HL-60/S4 treated with retinoic acid at 250 ng/mL for 4 days and 3 days (cell line): Measurements from ENCODE around the gene LSM6.

Experiments used
- in situ Hi-C: fragments of 300-500 bp; cut with MboI; formaldehyde crosslinking; loops from 2 replicates; pipeline ENCODE4 v1.7.0; 2022; ENCODE audit warnings: low sequenced_read_pairs

The LSM6 gene

DNA sequence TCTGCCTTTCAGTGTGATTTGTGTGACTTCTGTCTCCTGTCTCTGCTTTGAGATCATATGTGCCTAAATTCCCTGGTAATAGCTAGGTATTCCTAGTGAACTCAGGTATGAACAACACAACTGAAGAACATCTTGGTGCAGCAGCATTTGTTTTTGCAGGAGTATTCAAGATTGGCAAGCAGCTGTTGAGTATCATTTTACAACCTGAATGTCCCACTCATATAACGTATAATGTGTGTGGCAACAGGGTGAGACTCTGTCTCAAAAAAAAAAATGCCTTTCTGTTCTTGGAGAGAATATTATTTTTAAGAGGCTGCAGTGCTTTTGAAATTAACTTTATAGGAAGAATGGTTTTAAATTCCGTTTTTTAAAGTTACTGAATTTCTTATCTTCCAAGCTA lies 7.7 kb downstream of the LSM6 start:
- in situ Hi-C loops = no loop called here

DNA sequence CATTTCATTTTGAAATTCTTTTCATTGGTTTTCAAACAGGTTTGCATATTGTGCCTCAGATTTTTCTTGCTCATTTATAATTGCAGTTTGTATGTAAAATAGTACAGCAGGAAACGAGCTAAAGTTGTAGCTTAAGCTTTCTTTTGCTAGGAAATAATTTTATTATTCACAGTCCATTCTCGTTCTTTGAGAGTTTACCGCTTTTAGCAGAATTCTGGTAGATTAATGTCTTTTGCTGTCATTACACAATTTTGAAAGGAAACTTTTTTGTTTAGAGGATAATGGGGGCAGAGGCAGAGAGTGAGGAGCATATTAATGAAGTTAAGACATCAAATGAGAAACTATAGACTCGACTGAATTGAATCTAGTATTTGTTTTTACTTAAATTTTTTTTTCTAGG lies 10.5 kb downstream of the LSM6 start:
- in situ Hi-C loops = no loop called here

DNA sequence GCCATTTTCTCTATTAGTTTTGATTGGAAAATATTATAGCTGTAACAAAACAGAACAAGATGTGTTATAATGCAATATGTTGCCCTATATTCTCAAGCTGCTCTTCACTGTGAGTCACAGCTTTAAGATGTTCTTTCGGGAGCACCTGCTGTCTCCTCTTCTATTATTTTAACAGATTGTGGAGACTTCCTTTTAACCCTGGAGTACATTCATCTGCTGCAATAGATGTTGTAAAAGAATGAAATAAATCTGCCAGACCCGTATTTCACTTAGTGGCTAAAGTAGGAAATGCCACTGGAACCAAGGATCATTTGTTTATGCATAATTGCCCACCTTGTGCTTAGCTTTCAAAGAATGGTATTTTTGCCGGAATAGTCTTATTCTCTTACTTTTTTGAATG lies 11.1 kb downstream of the LSM6 start:
- in situ Hi-C loops = no loop called here

DNA sequence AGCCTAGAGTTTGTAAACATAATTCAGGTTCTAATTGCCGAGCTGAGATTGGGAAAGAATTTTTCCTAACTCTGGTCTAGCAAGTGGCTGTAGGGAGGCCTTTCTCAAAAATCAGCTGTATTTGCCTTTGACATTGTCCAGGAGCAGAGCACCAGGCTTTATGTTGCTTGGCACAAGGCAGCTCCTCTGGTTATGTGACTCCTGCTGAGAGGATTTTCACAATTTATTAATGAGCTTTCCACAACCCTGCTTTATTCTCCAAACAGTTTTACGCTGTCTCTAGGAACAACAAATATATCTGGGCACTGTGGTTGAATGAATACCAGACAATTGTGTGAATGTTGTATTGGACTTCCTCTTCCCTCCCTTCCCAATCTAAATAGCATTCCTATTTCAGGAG lies 14.9 kb downstream of the LSM6 start:
- in situ Hi-C loops = no loop called here

DNA sequence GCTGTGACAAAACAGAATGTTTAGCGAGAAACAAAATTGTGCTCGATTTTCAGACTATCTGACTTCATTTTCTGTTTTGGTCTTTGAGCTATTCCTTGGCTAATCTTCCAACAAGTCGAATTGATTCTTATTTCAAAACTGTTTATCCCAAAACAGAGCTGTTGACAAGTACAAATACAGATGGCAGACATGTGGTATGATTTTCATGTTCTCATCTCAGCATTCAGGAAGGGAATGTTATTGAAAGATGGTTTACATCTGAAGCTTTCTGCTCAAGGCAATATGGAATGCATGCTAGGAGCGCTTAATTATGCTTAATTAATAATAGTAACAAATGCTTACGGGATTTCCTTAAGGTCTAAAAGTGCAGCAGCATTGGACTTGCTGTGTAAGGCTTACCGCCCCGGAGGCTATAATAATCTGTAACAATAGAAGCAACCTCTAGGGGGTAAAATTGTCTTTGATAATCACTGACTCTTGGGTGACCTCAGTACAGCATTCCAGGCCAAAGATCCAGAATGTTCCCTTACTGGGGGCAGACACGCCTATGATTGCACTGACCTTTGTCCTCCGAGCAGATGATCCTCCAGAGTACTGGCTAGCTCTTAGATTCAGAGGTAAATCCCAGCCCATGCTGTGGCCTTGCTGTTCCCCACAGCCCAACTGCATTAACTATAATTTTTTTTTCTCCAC lies 16.4 kb downstream of the LSM6 start:
- in situ Hi-C loops = no loop called here

DNA sequence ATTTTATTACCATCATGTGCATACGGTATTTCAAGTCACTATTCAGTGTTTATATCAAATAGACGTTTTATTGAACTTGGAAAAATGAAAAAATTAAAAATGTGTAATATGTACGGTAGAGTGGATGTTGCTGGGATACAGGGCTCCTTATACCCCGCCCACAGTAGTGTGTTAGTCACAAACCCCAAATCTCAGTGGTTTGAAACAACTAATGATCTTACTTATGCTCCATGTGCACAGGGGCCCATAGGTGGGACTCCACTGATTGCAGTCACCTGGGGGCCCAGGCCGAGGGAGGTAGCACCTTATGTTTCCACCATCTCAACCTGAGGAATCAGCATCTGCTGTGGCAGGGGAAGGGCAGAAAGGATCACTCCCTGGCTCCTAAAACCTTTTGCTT lies 18.1 kb downstream of the LSM6 start:
- in situ Hi-C loops = no loop called here

DNA sequence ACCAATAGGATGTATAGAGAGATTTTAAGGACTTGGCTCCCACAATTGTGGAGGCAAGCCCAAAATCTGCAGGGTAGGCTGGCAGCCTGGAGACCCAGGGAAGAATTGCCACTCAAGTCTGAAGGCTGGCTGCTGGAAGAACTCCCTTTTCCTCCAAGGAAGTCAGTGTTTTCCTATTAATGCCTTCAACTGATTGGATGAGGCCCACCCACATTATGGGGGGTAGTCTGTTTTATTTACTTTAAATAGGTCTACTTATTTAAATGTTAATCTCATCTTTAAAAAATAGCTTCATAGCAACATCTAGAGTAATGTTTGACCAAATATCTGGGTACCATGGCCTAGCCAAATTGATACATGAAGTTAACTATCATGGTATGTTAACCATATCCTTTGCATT lies 18.7 kb downstream of the LSM6 start:
- in situ Hi-C loops = no loop called here

DNA sequence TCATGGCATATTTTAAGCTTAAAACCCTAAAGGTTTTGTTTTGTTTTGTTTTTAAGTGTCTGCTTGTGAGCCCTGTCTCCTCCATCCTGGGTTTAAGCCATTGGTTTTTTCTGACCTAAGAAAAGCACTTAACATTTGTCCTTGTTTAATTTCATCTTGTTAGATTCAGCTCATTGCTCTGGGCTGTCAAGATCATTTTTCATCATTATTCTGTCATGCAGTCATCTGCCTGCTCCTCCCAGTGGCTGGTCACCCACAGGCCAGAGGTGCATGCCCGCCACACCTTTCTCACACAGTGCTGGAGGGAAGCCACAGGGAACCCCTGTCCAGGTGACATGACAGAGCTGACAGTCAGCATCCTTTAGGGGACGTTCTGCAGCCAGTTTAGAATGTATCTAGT lies 27.1 kb downstream of the LSM6 start:
- in situ Hi-C loops = no loop called here

DNA sequence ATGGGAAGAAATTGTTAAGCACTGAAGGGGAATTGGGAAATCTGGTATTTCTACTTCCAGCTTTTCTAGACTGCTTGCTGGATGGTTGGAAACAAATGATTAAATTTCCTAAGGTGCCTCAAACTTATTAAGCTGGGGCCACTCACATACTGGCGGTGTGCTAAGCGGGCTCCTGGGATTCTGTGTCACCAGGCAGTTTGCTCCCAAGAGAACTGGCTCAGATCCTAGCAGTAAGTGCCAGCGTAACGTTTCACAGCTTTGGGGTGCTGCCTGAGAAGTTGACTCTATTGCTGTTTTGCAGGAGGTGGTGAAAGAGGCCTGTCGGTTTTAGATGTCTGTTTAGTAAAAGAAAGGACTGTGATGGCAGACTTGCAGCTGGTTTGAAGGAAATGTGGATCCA lies 31.9 kb downstream of the LSM6 start:
- in situ Hi-C loops = no loop called here

DNA sequence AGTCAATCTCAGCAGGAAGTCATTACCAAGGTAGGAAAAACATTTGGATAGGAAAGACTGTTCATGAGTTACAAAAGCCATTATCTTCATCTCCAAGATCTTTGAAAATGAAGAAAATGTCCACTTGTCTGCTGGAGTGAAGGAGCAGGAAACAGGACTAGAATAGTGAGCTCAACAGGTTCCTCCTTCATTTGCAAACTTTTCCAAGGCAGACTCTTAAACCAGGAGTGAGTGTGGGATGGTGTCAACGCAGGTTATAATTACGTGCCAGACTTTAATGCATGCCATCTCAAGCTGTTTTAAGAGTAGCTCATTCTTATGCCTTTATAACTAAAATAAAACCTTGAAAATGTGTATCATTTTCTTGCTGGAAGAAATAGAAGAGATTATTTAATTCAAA lies 35.4 kb downstream of the LSM6 start:
- in situ Hi-C loops = no loop called here

DNA sequence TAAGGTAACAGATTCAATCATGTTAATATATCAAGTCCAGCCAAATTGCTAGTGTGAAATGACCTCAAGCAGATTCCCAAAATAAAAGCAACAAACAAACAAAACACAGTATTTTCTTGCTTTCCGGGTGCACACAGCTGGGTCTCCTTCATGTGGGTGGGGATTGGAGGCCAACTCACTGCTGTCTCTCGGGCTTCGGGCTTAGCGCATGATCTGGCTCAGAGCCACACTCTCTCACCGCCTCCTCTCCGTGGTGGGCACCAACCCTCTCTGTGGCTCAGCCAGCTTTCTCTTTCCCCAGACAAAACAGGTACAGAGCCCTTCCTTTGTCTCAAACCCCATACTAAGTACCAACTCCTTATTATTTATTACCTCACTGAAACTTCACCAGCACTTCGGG lies 35.9 kb downstream of the LSM6 start:
- in situ Hi-C loops = no loop called here

DNA sequence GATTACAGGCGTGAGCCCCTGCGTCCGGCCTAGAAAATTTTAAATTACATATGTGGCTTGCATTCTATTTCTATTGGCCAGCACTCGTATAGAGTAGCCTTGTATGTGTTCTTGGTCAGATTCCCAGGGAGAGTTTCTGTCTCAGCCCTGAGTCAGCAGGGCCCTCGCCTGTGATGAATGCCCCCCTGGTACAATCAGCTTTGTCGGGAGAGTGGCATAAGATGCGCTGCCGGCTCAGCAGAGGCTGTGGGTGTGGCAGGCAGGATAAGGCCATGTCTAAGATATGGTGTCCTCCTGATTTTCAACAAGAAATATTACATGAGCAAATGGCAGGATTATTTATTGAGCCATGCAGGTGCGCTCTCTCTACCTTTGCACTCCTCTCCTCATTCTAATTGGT lies 37.3 kb downstream of the LSM6 start:
- in situ Hi-C loops = no loop called here

DNA sequence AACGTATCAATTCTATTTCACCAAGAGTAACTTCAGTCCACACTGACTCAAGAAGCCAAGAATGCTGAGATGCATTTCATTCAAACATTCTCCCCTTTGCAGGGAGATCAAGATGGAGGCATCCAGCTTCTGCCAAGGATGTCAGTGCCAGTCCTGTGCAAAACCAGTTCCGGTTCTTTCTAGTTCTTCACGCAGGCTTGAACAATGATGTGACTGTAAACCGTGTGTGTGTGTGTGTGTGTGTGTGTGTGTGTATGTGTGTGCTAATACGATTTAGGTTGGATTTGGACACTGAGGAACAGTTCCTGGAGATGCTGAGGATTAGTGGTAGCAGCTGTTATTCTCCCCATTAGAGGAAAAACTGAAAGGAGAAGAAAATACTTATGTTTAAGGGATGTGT lies 38.7 kb downstream of the LSM6 start, which contains the start of gene REELD1:
REELD1 (plus strand) TSS at position 301 of the 400 bp plus-strand sequence. CDS start 2,415 bp downstream, outside the sequence.
- in situ Hi-C loops = no loop called here

DNA sequence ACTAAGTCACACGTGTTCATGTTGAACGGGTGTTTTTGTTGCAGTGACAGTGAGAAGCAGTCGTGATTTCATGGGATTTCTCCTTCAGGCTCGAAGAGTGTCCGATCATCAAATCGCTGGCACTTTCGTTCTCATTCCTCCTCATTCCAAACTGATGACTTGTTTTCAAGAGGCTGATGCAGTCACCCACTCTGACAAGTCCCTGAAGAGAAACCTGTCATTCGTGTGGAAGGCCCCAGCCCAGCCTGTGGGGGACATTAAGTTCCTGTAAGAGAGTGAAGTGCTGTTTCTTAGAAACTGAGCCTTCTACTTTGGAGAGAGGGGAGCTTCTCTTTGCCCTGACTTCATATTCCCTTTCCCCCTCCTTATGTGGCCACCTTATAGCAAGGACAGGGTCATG lies 46.8 kb downstream of the LSM6 start:
- in situ Hi-C loops = no loop called here

DNA sequence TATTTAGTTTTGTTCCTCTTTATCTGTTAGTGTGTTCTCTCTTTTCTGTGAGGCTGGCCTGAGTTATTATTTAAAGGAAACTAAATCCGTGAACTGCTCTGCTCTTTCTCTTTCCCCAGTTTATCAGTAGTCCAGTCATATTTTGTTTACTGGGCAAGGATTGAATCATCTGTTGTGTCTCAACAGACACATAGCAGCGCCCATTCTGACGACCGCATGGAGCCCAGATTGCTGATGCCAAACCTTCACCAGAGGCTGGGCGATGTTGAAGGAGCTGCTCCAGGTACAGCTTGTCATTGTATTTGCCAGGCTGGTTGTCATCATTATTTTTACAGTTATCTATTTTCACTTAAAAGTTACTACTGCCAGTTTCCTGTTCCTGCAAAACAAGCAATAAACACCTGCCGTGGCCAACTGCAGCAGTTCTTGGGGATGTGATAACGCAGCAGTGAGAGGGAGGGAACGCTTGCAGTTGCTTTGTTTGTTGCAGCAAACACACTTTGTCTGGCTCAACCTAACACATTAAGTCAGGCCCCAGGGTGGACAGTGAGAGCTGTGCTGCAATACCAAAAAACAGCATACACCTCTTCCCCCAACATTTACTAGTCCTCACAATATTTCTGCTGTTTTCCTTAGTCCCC lies 48.9 kb downstream of the LSM6 start:
- in situ Hi-C loops = no loop called here

DNA sequence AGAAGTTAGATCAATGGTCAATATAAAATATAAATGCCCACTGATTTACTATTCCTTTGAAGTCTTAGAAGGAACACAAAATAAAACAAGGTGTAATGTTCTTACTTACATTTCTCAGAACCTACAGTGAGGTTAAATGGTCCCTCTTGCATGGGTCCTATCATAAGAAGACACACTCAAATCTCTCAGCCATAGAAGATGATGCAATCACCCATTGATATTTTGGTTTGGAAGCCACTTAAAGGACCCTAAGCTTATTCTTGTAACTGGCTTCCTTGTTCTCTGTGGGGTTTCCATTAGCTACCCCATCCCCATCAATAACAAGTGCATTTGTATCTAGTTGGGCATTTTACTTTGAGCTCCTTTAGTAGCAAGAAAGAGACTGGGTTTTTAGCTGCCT lies 53.9 kb downstream of the LSM6 start:
- in situ Hi-C loops = no loop called here

DNA sequence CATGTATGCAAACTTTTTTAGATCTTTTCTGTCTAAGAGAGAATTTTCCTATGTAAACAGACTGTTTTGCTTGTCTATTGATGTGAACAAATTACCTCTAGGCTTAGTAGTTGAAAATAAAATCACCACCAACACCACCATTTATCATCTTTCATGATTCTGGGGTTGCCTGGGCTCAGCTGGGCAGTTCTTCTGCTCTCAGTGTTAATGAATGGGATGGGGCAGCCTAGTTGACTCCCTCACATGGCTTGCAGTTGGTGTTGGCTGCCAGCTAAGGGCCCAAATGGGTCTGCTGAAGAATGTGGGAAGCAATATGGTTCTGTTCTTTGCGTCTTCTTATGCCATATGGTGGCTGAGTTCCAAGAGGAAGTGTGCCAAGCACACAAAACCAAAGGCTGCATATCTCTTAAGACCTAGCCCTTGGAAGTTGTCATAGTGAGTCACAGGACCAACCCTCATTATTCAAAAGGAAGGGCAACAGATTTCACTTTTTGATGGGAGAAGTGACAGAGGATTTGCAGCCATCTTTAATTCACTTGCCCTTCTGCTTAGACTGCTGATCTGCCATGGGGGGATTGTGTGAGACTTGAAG lies 56.7 kb downstream of the LSM6 start:
- in situ Hi-C loops = no loop called here

DNA sequence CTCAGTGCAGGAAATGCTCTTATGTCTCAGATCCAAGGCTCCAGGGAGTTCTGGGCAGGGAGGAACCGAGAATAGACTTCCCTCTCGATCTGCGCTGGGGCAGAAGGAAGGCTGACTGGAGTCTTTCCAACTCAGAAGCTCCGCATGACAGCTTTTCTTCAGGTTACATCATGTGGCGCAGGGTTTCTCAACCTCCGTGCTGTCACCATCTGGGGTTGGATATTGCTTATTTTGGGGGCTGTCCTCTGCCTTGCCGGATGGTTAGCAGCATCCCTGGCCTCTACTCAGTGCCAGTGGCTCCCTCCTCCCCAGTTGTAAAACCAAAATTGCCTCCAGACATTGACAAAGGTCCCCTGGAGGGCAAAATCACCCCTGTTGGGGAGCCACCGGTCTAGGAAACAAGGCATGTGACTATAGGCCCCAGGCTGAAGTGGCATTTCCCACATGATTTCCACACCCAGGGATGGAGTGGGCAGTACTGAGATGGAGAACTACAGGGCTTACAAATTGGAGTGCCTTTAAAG lies 60.2 kb downstream of the LSM6 start:
- in situ Hi-C loops = no loop called here

DNA sequence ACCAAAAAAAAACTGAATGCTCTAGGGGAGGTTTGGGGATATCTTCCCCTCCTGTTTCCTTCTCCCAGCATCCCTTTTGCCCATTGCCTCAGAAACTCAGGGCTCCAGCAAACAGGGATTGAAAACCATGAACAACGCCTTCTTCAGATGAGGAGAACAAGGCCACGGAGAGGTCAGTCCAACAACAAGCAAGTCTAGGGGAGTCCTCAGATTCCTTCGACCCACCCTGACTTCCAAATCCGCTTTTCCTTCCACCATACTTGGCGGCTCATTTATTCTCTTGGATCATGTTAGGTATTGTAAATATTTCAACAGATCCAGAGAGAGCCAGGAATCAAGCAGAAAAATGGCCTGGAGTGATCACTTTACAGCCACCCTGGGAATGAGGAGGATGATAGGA lies 60.7 kb downstream of the LSM6 start:
- in situ Hi-C loops = no loop called here

DNA sequence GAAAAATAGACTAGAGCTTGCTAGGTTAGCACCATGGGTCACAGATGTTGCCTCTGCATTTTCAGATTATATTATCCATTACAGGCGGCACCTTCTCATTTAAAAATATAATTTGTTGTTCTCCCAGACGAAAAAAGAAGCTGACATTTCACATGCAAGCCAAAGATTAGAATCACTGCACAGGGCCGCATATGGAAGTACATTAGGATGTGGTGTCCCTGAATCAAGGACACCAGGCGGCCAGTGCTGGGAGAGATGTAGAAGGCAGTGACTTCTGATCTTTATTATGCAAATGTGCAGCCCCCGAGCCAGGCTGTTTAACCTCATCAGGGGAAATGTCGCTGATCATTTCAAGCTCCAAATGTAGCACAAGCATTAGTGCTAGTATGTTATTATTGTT lies 61.6 kb downstream of the LSM6 start:
- in situ Hi-C loops = no loop called here

DNA sequence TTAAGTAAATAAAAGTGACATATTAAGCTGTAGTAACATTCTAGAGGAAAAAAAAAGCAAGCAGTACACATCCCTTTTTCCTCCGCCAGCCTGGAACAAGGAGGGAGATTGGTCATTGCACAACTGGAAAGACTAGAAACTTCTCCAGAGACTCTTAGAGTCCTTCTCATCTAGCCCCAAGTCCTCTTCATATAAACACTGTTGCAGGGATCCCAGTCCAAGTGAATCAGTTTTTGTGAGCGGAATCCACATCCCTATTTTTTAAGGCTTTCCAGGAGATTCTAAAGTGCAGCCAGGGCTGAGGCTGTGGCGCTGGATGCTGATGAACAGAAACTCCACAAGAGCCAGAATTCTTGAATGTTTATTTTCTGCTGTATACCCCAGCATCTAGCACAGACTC lies 62.6 kb downstream of the LSM6 start:
- in situ Hi-C loops = no loop called here
